T-helper 9 cell (primary cell): ENCODE results near the gene PPOX.

Source experiments
- DNase-seq: peaks from one replicate; pipeline ENCODE4 v3.0.0-alpha.2; 2020

Gene PPOX

GRCh38 chr1:161198194-161198896 lies 32.1 kb downstream of the PPOX start:
- DNase-seq, result no peak

- no peak for DNase-seq
Observed at GRCh38 chr1:161198897-161199431, 32.7 kb downstream of the PPOX start, which contains the start of gene ADAMTS4. ADAMTS4 (minus strand) TSS chr1:161199054; CDS start chr1:161198627, 427 bp downstream.

DNA sequence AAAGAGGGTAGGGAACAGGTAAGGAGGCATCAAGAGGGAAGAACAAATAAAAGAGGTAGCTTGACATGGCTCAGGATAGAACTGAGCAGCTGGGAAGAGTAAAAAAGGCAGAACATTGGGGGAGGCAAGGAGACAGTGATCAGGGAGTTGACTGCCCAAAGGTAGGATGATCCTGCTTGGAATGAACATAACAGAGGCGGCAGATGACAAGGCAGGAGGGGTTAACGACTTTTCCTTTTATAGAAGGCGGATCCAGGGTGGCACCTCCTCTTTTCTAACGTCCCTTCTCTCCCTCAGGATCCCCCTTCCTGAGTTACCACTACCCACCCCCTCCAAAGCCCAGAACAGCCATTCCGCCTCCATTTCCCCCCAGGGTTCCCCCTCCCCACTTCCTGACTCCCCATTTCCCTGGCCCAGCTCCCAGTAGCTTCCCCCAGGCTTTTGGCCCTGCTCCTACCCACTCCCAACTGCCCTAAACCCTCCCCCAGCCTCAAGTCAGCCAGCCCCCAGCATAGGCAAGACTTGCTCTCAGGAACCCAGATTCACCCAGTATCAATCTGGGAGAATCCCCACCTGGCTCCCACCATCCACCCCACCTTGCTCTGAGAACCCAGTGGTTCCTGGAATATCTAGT lies 33.4 kb downstream of the PPOX start:
- no peak for DNase-seq

GRCh38 chr1:161200421-161200991 lies 34.3 kb downstream of the PPOX start:
- no peak for DNase-seq

GRCh38 chr1:161200992-161201835 lies 35.0 kb downstream of the PPOX start:
- DNase-seq, result no peak

DNA sequence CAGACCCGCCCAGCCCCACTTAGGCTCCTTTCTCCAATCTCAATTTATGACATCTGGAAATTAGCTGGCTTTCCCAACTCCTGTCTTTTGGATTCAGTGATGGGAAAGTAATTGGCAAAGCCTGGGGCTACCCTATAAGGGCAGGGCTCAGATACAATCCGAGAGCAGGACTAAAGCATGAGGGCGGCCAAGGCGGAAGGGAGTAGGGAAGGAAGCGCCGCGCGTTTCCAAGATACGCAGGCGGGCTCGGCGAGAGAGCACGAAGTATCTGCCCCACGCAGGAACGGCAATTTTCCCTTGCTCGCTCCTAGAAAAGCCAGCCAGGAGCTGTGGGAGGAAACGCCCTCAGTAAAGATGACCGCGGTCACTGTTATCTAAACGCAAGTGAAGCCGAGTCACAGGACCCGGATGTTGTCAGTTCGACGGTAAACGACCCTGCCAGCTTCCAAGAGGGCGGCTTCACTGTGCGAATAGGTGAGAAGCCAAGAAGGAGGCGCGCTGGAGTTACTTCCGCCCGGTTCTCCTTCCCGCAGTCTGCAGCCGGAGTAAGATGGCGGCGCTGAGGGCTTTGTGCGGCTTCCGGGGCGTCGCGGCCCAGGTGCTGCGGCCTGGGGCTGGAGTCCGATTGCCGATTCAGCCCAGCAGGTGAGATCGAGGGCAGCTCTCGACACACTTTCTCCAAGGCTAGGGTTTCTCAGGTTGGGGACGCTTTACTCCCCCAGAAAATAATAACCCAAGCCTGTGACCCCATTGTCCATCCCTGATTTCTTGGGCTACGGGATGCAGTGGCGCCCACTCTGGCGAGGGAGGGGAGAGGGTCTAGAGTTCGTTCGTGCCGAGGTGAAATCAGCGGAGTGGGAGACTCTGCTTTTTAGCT lies 35.8 kb downstream of the PPOX start, which contains the start of gene NDUFS2:
TSS of gene NDUFS2 (plus strand) at position 532 of the 877 bp plus-strand sequence. CDS start at position 551, 19 bp downstream.
- peak; percentile 92 for DNase-seq

DNA sequence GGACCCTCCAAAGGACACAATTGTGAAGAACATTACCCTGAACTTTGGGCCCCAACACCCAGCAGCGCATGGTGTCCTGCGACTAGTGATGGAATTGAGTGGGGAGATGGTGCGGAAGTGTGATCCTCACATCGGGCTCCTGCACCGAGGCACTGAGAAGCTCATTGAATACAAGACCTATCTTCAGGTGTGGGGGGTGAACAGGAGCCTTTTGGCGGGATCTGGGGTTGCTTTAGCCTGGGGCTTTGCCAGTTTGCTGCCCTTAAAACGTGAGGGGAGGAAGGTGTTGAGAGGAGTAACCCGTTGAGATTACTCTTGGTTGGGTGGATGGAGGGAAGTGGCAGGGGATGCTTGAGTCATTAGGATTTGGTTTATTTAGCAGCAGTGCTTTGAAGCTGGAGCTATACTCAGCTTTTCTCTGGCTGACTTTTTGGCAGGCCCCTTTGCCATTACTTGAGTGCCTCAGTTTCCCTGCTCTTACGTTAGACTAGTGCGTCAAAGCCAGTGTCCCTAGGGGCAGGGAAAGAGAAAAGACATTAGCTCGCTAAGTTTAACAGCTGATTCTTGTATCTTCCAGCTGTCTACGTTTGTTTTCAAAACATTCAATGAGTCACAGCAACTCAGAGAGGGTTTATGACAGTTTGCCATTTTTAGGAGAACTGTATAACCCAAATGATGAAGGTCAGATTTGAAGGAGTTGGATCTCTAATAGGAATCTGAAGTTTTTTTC lies 40.4 kb downstream of the PPOX start:
- DNase-seq, result no peak

DNA sequence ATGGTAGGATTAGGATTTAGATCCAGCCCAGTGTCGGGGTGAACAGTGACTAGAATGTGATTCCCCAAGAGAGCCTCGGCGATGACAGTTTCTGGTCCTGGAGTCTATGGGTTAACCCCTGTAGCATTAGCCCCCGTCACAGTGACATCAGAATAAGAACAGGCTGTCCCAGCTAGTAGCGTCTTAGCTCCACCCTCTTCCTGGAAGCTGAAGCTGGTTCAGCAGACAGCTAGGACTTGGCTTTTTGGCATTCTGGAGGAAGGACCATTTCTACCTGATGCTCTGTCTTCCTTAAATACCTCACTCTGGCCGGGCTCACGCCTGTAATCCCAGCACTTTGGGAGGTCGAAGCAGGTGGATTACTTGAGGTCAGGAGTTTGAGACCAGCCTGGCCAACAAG lies 40.9 kb downstream of the PPOX start:
- DNase-seq, result no peak

DNA sequence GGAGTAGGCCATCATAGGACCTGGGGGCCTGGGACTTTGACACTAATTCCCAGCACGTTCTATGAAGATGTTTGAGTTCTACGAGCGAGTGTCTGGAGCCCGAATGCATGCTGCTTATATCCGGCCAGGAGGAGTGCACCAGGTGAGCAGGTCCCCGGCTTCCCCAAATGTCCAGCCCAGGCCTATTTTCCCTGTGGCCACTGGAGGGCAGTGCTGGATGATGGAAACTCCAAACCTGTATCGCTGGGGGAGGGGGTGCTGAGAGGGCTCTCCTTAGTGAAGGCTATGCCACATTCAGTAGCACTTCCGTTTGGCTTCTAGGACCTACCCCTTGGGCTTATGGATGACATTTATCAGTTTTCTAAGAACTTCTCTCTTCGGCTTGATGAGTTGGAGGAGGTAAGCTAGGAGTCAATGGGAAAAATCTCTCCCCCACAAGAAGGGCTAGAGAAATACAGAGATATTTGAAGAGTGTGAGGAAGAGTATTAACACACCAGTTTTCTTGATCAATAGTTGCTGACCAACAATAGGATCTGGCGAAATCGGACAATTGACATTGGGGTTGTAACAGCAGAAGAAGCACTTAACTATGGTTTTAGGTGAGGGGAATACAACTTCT lies 43.7 kb downstream of the PPOX start:
- peak; percentile 56 for DNase-seq

DNA sequence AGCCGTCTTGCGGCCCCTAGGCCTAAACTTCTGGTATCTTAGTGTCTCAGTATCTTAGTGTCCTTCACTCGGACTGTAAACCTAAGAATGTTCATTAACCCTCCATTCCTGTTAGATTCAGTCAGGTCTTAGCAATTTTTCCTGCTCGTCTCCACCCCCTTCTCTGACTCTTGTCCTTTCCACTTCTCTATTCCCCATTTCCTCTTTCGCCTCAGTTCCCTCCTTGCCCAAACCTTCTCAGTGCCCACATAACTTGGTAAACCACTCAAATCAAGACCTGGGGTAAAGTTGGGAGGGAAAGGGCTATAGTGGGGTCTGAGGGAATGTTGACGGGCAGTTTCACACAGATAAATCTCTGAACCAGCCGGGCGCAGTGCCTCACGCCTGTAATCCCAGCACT lies 48.1 kb downstream of the PPOX start:
- no peak for DNase-seq

GRCh38 chr1:161215076-161215475 lies 48.9 kb downstream of the PPOX start, which contains the start of gene FCER1G:
FCER1G (plus strand) TSS chr1:161215295; CDS start chr1:161215322, 27 bp downstream.
- DNase-seq, result no peak

GRCh38 chr1:161216945-161217712 lies 50.9 kb downstream of the PPOX start:
- DNase-seq, result no peak

DNA sequence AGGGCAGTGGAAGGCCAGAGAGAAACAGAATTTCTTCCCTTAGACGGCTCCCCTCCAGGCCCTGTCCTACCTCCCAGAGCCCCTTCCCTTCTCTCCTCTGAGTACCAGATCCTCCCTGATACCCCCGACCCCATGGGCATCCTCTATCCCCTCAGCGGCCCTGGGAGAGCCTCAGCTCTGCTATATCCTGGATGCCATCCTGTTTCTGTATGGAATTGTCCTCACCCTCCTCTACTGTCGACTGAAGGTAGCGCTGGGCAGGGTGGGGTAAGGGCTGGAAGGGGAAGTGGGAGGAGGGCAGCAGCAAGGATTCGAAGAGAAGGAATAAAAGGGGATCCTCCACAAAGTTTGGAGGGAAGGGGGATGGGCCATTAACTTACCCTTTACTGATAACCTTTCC lies 51.6 kb downstream of the PPOX start:
- DNase-seq, result no peak

DNA sequence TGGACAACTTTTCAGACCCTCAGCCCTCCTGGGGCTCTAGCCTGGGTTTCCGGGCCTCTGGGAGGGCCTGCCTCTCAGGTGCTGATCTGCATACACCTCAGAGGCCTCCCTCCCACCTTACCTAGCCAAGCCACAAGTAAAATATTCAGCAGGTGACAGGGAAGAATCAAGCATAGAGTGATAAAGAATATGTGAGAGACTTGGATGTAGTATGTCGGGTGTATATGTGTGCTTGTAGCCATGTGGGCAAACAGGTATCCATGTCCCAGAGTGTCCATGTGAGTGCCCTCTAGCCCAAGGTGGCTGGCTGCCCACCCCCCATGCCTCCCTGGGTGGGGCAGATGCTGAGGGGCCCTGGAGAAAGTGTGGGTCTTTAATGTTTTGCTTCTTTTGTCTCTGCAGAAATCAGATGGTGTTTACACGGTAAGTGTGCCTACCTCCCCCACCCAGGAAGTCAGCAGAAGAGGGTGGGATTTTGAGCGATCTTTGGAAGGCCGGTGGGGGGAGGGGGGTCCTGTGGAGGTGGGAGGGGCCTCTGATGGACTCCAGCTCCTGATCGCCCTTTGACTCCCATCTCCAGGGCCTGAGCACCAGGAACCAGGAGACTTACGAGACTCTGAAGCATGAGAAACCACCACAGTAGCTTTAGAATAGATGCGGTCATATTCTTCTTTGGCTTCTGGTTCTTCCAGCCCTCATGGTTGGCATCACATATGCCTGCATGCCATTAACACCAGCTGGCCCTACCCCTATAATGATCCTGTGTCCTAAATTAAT lies 52.3 kb downstream of the PPOX start:
- no peak for DNase-seq

DNA sequence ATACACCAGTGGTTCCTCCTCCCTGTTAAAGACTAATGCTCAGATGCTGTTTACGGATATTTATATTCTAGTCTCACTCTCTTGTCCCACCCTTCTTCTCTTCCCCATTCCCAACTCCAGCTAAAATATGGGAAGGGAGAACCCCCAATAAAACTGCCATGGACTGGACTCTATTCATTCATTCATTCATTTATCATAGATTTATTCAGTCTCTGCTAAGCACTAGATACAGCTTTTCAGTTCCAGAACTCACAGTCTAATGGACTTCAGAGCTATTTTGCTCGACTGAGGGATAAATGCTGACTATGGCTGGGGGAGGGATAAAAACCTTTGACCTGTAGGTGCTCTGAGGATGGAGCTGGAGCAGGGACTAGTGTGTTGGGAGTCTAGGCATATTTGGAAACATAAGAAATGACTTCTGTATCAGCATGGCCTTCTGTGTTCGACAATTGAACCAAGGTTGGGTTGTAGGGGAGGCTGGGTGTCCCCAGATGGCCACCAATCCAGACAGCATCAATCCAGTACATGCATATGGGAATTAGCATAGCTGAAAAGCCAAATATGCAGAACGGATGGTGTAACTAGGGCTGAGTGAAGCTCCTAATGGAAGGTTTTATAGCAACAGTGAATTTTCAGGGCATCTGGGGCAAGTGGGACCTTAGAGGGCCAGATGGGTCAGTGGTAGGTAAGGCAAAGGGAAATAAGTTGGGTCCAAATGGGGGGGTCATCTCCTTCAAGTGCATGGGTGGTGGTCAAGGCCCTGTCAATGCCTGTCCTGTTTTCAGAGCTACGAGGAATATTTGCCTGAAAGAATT lies 53.1 kb downstream of the PPOX start:
- DNase-seq, result no peak

DNA sequence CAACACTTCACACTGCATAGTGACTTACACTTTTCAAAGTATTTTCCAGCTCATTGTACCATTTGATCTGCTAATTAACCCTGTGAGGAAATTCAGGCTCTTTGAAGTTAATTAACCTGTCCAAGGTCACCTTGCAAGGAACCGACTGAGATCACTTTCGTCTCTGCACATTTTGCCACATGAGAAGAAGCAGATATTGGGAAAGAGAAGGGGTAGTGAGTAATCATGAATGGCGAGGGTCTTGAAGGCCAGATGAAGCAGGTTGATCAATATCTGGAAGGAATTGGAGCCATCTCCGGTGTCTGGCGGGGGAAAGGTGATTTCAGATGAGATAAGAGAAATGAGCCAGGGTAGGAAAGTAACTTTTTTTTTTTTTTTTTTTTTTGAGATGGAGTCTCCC lies 53.8 kb downstream of the PPOX start:
- DNase-seq, result no peak
